ENCODE results near the gene RPS6KA2.

The RPS6KA2 gene

GRCh38 chr6:166466178-166467122 lies 160.6 kb downstream of the RPS6KA2 start:
- no peak for DNase-seq (ENCODE audit: low spot score)

- DNase-seq (ENCODE audit: low spot score) = peak; percentile 56
These were observed 161.4 kb downstream of the RPS6KA2 start for GRCh38 chr6:166465671-166466087.

- no peak for DNase-seq (ENCODE audit: low spot score)
These were observed 162.1 kb downstream of the RPS6KA2 start for GRCh38 chr6:166465003-166465399.

- no peak for DNase-seq (ENCODE audit: low spot score)
These were observed 162.7 kb downstream of the RPS6KA2 start for GRCh38 chr6:166464068-166465002.

- no peak for DNase-seq (ENCODE audit: low spot score)
These were observed 163.5 kb downstream of the RPS6KA2 start for GRCh38 chr6:166463359-166464067.

- DNase-seq (ENCODE audit: low spot score) = no peak
These were observed 164.5 kb downstream of the RPS6KA2 start for GRCh38 chr6:166462461-166463135.

- DNase-seq (ENCODE audit: low spot score) = no peak
These were observed 165.1 kb downstream of the RPS6KA2 start for GRCh38 chr6:166461821-166462460.

GRCh38 chr6:166460473-166461437 lies 166.3 kb downstream of the RPS6KA2 start:
- DNase-seq (ENCODE audit: low spot score) = no peak

- DNase-seq (ENCODE audit: low spot score) = no peak
These were observed 167.1 kb downstream of the RPS6KA2 start for GRCh38 chr6:166459906-166460305.

- no peak for DNase-seq (ENCODE audit: low spot score)
These were observed 167.8 kb downstream of the RPS6KA2 start for GRCh38 chr6:166459272-166459671.

- peak; percentile 46 for DNase-seq (ENCODE audit: low spot score)
These were observed 170.5 kb downstream of the RPS6KA2 start for GRCh38 chr6:166456395-166457156.

- DNase-seq (ENCODE audit: low spot score) = no peak
These were observed 172.1 kb downstream of the RPS6KA2 start for GRCh38 chr6:166454692-166455515.

- no peak for DNase-seq (ENCODE audit: low spot score)
These were observed 173.4 kb downstream of the RPS6KA2 start for GRCh38 chr6:166453651-166454050.

GRCh38 chr6:166450167-166450873 lies 176.7 kb downstream of the RPS6KA2 start:
- DNase-seq (ENCODE audit: low spot score) = no peak

- no peak for DNase-seq (ENCODE audit: low spot score)
These were observed 177.4 kb downstream of the RPS6KA2 start for GRCh38 chr6:166449641-166450040.

- DNase-seq (ENCODE audit: low spot score) = no peak
These were observed 178.0 kb downstream of the RPS6KA2 start for GRCh38 chr6:166449036-166449435.

- no peak for DNase-seq (ENCODE audit: low spot score)
These were observed 178.6 kb downstream of the RPS6KA2 start for GRCh38 chr6:166448432-166448831.

All from pons (tissue), 1 donor.